ENCODE measurements around the gene AFG1L.

- TF ChIP-seq CTCF (IDR thresholded peaks at IDR 0.05 in 8 of 11, conservative IDR thresholded peaks at IDR 0.05 in 3 of 11) (no peak), POLR2A (IDR thresholded peaks at IDR 0.05) (no peak), POLR2AphosphoS5 (IDR thresholded peaks at IDR 0.05) (no peak)
Observed at GRCh38 chr6:108274546-108274945, 20.3 kb upstream of the AFG1L start.

Data from spleen (tissue), 7 donors.